Spleen (tissue), 13 donors: ENCODE data around the gene ATP10D. TPM values are rescaled to one million over a fixed set of nuclear protein-coding genes. Genes with fewer than 3 reads are reported as not detected.

Experiments used
- DNase-seq: peaks from one replicate; pipeline ENCODE4 v3.0.0-alpha.2; 2020
- H3K27ac ChIP-seq, 8 donors: fragments of 200-600 bp; sonication (generic) in 7 of 8; 1 replicate in 4 of 8; 2 replicates in 4 of 8; pipeline versions ENCODE4 v1.5.0 to v1.8.0; 2016 to 2021; ENCODE audit warnings: inconsistent platforms in 4 of 8, mild to moderate bottlenecking in 4 of 8, moderate library complexity in 1 of 8
- H3K27me3 ChIP-seq, 7 donors: fragments of 200-600 bp; sonication (generic) in 6 of 7; replicated peaks in 1 of 7; 1 replicate in 4 of 7; 2 replicates in 3 of 7; pipeline versions ENCODE4 v1.5.0 to v1.8.0; 2016 to 2021; ENCODE audit warnings: inconsistent platforms in 3 of 7, mild to moderate bottlenecking in 1 of 7
- H3K36me3 ChIP-seq, 6 donors: fragments of 200-600 bp; sonication (generic) in 5 of 6; 1 replicate in 4 of 6; 2 replicates in 2 of 6; pipeline versions ENCODE4 v1.5.0 to v1.8.0; 2016 to 2021; ENCODE audit warnings: inconsistent platforms in 2 of 6
- H3K4me1 ChIP-seq, 6 donors: fragments of 200-600 bp; sonication (generic) in 5 of 6; 1 replicate in 3 of 6; 2 replicates in 3 of 6; pipeline versions ENCODE4 v1.5.0 to v1.8.0; 2016 to 2021; ENCODE audit warnings: inconsistent platforms in 3 of 6
- H3K4me3 ChIP-seq, 8 donors: fragments of 200-600 bp; sonication (generic) in 7 of 8; 1 replicate in 4 of 8; 2 replicates in 4 of 8; pipeline versions ENCODE4 v1.5.0 to v1.8.0; 2016 to 2021; ENCODE audit warnings: inconsistent platforms in 4 of 8, mild to moderate bottlenecking in 4 of 8, moderate library complexity in 2 of 8
- H3K9me3 ChIP-seq, 8 donors: fragments of 200-600 bp; sonication (generic) in 7 of 8; 1 replicate in 4 of 8; 2 replicates in 4 of 8; pipeline versions ENCODE4 v1.5.0 to v1.8.0; 2016 to 2021; ENCODE audit warnings: inconsistent platforms in 4 of 8
- CTCF ChIP-seq, 11 experiments: fragments of 200-600 bp in 7 of 11; fragments of 450-650 bp in 4 of 11; sonication (generic) in 4 of 11; IDR thresholded peaks in 8 of 11; conservative IDR thresholded peaks in 3 of 11; 1 replicate in 7 of 11; 2 replicates in 4 of 11; pipeline versions ENCODE4 v1.4.0 to v1.8.0; 2016 to 2021; ENCODE audit warnings: antibody characterized with exemption in 11 of 11, inconsistent platforms in 4 of 11, mild to moderate bottlenecking in 1 of 11
- POLR2A ChIP-seq, 3 donors: fragments of 450-650 bp; IDR thresholded peaks; one replicate each; pipeline ENCODE4 v1.5.1; 2017; ENCODE audit warnings: antibody characterized with exemption in 3 of 3, mild to moderate bottlenecking in 1 of 3
- POLR2AphosphoS5 ChIP-seq, 3 donors: sonication (generic); formaldehyde crosslinking; IDR thresholded peaks; one replicate each; pipeline ENCODE4 v1.5.1; 2017; ENCODE audit warnings: antibody characterized with exemption in 3 of 3
- WGBS, 5 donors: extraction: QIAGEN DNeasy Blood & Tissue Kit in 3 of 5; methylation state at CpG; one replicate each; pipeline versions ENCODE4 v1.1.5 to v1.1.7; 2013 to 2018; 5-methylcytosine and 5-hydroxymethylcytosine counted together
- intact Hi-C: fragments of 100-400 bp; cut with DNase I; formaldehyde crosslinking; loops from one replicate; pipeline ENCODE4 v1.15.0; 2023; ENCODE audit warnings: low total_unique reads
- long read RNA-seq, 2 donors: transcript quantifications; one replicate each; lab custom pipeline, GENCODE V29; 2026
- polyA plus RNA-seq, 3 donors: library from polyadenylated mRNA; stranded (reverse); fragments of 200-250 nt; gene quantifications; one replicate each; pipeline ENCODE4 v1.2.1, GENCODE V29; 2013
- total RNA-seq, 7 donors: library from RNA; depleted of rRNA in 3 of 7; stranded (reverse); fragments of >200 nt in 3 of 7; fragmentation: NEBNext Ultra II Directional in 4 of 7; extraction: Animal tissue kit (Norgen Biotek cat#: 25700) in 4 of 7; gene quantifications; one replicate each; pipeline versions ENCODE4 v1.1.0 to v1.2.1, GENCODE V29; 2016 to 2021
- donor health status: healthy with polysubstance abuse.
- donor health status: DM: no; HTN: no; CAD: no; lungs with moderate emphysema.
- donor health status: DM: no; HTN: no; CAD: no.
- donor health status: Bipolar disorder and iron deficiency.
- donor health status: healthy.
- donor health status: DM: no; HTN: no; CAD: no.
- donor health status: DM: yes; HTN: yes; CAD: no.

Gene ATP10D
- total RNA-seq (10 to 100 TPM; 47.3 to 79.1 (median 52.8) TPM), polyA plus RNA-seq (1 to 10 TPM; 4.6 to 6.4 (median 5.6) TPM)
- long read RNA-seq, donor 1, partial matches to known transcripts = 5 of 5 reads
- long read RNA-seq, donor 1, other reads (novel, unspliced or antisense) = 0 of 5 reads
- long read RNA-seq, donor 2, full-length matches to known transcripts = 2 of 2 reads
- long read RNA-seq, donor 2, partial matches to known transcripts = 0 of 2 reads
- long read RNA-seq, donor 2, other reads (novel, unspliced or antisense) = 0 of 2 reads

- Histone ChIP-seq H3K27ac (peak within 1 kb of the TSS; percentile 89 to 96 (median 92)), H3K9me3 (peaks cover 0 to 4% (median 0%) of the 10 kb centered on the region in 8 donors), H3K4me3 (peak within 1 kb of the TSS; percentile 50 to 76 (median 57)), H3K4me1 (peaks cover 23 to 78% (median 55%) of the 10 kb centered on the region in 6 donors), H3K27me3 (no peaks in the 10 kb centered on the region), H3K36me3 (no peaks in the 10 kb centered on the region)
- peak; percentile 98 to 99 (median 98) for TF ChIP-seq POLR2AphosphoS5 (IDR thresholded peaks at IDR 0.05)
- peak in 2 of 3 donors; percentile 59 to 86 for TF ChIP-seq POLR2A (IDR thresholded peaks at IDR 0.05)
- TF ChIP-seq CTCF (IDR thresholded peaks at IDR 0.05 in 8 of 11, conservative IDR thresholded peaks at IDR 0.05 in 3 of 11) = peak in 7 of 11 experiments; percentile 17 to 64 (median 34)
- intact Hi-C loops = no loop called here
- WGBS, 5 donors = 0 to 1% (median 1%) methylated on average over 34 of the region's 34 CpGs
- peak; percentile 99 for DNase-seq
These were observed at the start of gene ATP10D for GRCh38 chr4:47485047-47485692. Gene ATP10D, plus strand, starts transcription at chr4:47485275. Its CDS starts 27,266 bp downstream, at chr4:47512541.

- Histone ChIP-seq H3K36me3 (no peaks in the 10 kb centered on the region), H3K27me3 (no peaks in the 10 kb centered on the region), H3K27ac (peak overlapping the region in 2 of 8 donors; percentile 22 to 40), H3K4me1 (peaks cover 0 to 17% (median 2%) of the 10 kb centered on the region in 6 donors), H3K9me3 (no peaks in the 10 kb centered on the region), H3K4me3 (no peak overlapping the region)
- no peak for DNase-seq
- no peak for TF ChIP-seq CTCF (IDR thresholded peaks at IDR 0.05 in 8 of 11, conservative IDR thresholded peaks at IDR 0.05 in 3 of 11)
- TF ChIP-seq POLR2A (IDR thresholded peaks at IDR 0.05) = no peak
- TF ChIP-seq POLR2AphosphoS5 (IDR thresholded peaks at IDR 0.05) = no peak
- 24 to 51% (median 37%) methylated on average over 5 of the region's 5 CpGs for WGBS, 5 donors
- intact Hi-C loops = no loop called here
These were observed 42.1 kb upstream of the ATP10D start for GRCh38 chr4:47442980-47443379.

- H3K4me1 ChIP-seq = peaks cover 0 to 17% (median 2%) of the 10 kb centered on the region in 6 donors
- no peaks in the 10 kb centered on the region for H3K36me3 ChIP-seq
- TF ChIP-seq POLR2AphosphoS5 (IDR thresholded peaks at IDR 0.05) (no peak), POLR2A (IDR thresholded peaks at IDR 0.05) (no peak), CTCF (IDR thresholded peaks at IDR 0.05 in 8 of 11, conservative IDR thresholded peaks at IDR 0.05 in 3 of 11) (no peak)
- DNase-seq = no peak
- peak overlapping the region in 1 of 8 donors; percentile 40 for H3K27ac ChIP-seq
- 90 to 98% (median 93%) methylated on average over 2 of the region's 2 CpGs for WGBS, 5 donors
- intact Hi-C loops = no loop called here
- H3K27me3 ChIP-seq = no peaks in the 10 kb centered on the region
- H3K4me3 ChIP-seq = no peak overlapping the region
- H3K9me3 ChIP-seq = no peaks in the 10 kb centered on the region
These were observed 41.0 kb upstream of the ATP10D start for GRCh38 chr4:47444031-47444430.

- TF ChIP-seq POLR2A (IDR thresholded peaks at IDR 0.05) (no peak), CTCF (IDR thresholded peaks at IDR 0.05 in 8 of 11, conservative IDR thresholded peaks at IDR 0.05 in 3 of 11) (no peak), POLR2AphosphoS5 (IDR thresholded peaks at IDR 0.05) (no peak)
- no peaks in the 10 kb centered on the region for H3K27me3 ChIP-seq
- DNase-seq = no peak
- 82 to 97% (median 88%) methylated on average over 4 of the region's 4 CpGs for WGBS, 5 donors
- H3K4me1 ChIP-seq = no peaks in the 10 kb centered on the region
- H3K9me3 ChIP-seq = no peaks in the 10 kb centered on the region
- no peak overlapping the region for H3K27ac ChIP-seq
- H3K36me3 ChIP-seq = peaks cover 0 to 75% (median 47%) of the 10 kb centered on the region in 6 donors
- intact Hi-C loops = no loop called here
- H3K4me3 ChIP-seq = no peak overlapping the region
These were observed 33.4 kb upstream of the ATP10D start for GRCh38 chr4:47451657-47452056.
